Stimulated activated CD4-positive, alpha-beta T cell treated with anti-CD3 and anti-CD28 coated beads, Interleukin-1b, Interleukin-23, amount 100 ng/mL, for 1 hour (primary cell): ENCODE results near the gene SMARCD1.

Experiments
- DNase-seq, 2 donors: peaks; one replicate each; pipeline ENCODE4 v3.0.0-alpha.2; 2020; ENCODE audit warnings: low read depth in 2 of 2

The SMARCD1 gene

DNA sequence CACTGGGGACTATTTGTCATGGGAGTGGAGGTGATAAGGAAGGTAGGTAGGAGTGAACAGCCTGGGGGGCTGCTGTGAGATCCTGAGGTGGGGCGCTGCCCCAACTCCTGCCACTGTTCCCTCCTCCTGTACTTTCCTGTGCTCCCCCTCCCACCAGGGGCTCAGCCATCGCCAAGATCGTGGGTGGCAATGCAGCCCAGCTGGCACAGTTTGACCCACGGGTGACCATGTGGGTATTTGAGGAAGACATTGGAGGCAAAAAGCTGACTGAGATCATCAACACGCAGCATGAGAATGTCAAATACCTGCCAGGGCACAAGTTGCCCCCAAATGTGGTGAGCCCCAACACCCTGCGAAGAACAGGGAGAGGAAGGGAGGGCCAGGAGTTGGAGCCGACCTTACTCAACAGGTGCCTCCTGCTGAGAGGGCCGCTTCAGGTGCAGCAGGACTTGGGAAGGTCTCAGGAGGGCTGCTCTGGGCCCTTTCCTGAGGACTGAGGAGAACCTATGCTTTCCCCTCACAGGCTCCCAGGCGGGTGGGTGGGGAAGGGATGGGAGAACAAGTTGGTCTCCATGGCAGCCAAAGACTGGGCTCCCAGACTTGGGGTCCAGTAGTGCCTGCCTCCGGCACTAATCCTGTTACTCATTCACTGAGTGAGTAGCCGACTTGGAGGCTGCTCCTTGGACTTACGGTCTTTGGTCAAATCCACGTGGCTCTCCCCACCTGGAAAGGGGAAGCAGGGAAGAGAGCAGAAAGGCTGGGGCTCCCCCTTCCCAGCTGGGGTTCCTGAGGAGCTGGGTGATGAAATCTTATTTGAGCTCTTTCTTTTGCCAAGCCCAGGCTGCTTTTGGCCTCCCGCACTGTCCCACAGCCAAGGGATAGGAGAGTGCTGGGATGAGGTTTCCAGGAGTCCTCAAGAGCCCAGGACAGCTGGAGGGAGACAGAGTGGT lies 19.6 kb downstream of the SMARCD1 start:
- no peak for DNase-seq

DNA sequence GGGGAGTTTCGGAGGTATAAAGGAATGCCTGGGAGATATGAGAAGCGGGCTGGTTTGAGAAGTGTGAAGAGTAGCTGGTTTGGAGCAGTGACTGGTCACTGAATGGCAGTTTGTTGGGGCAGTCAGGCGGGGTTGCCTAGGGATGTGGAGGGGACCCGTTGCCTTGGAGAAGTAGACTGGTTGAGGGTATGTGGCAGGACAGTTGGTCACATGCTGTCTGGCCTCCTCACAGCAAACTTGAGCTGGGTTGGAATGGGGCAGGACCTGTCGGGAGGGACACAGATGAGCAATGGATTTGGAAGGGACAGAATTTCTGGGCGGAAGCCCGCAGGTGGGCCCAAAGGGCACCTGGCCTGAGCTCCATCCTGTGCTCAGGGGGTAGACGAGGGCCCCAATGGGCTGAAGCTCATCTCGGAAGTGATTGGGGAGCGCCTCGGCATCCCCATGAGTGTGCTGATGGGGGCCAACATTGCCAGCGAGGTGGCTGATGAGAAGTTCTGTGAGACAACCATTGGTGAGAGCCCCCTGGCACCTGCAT lies 20.8 kb downstream of the SMARCD1 start:
- no peak for DNase-seq

DNA sequence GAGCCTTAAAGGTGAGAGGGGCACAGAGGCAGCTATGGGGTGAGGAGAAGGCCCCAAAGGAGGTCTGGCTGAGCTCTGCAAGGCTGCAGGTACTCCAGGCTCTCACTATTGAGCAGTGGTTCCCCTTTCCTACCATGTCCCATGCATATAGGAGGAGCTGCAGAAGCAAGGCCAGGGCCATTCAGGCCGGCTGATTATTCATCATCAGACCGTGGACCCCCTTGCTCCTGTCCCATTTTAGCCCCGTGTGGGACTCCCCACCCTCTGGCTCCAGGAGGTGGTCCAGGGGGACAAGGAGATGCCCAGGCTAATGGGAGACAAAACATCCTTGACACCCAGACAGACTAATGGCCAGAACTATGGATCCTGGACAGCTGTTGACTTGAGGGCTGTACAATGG lies 21.8 kb downstream of the SMARCD1 start:
- no peak for DNase-seq

DNA sequence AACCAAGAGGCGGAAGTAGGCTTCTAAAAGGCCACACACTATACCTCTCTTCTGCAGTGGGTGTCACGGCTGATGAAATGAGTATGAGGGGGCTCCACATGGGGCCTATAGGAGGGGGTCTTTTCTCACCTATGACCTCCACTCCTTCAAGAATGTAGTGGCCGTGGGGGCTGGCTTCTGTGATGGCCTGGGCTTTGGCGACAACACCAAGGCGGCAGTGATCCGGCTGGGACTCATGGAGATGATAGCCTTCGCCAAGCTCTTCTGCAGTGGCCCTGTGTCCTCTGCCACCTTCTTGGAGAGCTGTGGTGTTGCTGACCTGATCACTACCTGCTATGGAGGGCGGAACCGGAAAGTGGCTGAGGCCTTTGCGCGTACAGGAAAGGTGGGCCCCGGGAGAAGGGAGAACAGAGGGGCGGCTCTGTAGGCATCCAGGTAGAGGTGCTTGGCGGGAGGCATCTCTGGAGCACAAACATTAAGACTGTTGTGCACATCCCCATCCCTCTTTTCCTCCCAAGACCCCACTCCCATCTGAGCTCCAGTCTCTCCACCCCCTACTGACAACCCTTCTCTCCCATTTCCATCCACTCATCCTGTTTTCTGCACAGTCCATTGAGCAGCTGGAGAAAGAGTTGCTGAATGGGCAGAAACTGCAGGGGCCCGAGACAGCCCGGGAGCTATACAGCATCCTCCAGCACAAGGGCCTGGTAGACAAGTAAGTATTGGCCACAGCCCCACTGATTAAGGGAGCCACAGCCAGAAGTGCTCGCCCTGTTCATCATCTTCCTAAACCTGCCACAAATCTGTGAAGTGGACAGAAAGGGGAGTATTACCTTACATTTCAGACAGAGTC lies 22.5 kb downstream of the SMARCD1 start:
- no peak for DNase-seq

DNA sequence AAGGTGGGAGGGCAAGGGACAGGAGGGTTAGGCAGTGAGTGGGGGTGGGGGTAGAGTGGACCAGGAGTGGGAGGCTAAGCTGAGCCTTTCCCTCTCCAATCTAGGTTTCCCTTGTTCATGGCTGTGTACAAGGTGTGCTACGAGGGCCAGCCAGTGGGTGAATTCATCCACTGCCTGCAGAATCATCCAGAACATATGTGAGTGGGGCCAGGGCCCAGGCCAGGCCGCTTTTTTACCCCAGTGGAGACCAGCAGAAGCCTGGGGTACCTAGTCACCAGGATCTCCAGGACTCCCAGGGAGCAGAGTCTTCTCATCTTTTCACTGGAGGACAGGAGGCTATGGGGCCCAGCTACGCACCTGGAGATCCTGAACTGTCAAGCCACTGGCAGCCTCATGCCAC lies 24.2 kb downstream of the SMARCD1 start:
- DNase-seq = no peak

DNA sequence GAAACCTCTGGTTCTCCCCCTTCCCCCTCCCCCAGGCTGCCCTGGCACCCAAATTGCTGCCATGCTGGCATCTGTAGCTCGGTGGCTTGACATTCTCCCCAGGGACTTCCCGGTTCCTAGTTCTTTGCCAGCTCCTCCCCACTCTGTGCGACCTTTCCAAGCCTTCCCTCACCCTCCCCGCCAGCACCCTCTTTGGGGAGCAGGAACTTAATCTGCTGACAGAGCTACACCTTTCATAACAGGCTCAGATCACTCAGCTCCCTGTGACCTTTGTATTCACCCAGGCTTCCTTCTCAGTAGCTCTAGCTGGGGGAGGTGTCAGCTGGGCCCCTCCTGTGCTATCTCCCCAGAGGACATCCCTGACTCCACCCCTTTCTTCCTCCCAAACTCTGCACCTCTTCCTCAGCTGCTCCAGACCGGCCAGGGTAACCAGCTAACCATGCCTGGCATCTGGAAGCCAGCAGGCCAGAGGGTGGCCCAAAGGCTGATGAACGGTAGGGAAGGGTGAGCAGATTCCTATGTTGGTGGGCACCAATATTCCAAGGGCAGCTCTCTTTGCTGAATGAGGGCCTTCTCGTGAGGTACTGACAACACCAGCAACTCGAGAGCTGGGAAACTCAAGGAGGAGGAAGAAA lies 25.1 kb downstream of the SMARCD1 start:
- DNase-seq = no peak

DNA sequence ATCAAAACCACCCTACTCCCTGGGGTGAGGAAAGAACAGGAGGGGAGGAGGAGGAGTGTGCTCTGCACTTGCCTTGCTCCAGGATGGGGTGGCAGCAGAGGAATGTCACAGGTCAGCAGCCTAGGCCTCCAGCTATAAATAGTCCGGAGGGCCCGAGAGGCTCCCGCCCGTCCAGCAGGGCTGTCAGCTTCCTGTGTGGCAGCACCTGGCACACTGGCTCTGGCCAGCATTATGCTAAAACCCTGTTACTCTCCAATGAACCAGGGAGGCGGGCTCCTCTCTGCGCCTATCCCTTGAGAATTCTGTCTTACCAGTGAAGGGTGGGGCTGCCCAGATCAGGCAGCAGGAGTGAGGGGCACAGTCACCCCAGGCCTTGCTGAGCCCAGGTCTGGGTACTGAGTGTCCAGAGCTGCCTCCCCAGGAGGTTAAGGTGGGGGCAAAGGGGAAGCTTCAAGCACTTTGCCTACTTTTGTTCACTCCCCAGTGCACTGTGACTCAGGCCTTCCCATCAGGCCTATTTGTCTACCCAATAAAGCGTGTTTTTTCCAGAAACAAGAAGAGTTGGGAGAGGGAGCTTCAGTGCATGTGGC lies 25.7 kb downstream of the SMARCD1 start:
- DNase-seq = no peak

DNA sequence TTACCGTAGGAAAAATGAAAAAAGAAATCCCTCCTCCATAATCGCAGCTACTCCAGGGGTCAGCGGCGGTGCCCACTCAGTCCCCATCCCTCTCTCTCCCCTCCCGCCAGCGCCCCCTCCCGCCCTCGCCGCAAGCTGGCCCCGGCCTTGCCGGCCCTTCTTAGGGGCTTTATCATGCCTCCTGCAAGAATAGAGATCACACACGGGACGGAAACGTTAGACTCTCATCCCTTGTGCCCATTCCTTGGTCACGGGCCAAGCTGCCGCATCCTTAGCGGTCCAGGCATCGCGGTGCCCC lies 26.2 kb downstream of the SMARCD1 start:
- no peak for DNase-seq

DNA sequence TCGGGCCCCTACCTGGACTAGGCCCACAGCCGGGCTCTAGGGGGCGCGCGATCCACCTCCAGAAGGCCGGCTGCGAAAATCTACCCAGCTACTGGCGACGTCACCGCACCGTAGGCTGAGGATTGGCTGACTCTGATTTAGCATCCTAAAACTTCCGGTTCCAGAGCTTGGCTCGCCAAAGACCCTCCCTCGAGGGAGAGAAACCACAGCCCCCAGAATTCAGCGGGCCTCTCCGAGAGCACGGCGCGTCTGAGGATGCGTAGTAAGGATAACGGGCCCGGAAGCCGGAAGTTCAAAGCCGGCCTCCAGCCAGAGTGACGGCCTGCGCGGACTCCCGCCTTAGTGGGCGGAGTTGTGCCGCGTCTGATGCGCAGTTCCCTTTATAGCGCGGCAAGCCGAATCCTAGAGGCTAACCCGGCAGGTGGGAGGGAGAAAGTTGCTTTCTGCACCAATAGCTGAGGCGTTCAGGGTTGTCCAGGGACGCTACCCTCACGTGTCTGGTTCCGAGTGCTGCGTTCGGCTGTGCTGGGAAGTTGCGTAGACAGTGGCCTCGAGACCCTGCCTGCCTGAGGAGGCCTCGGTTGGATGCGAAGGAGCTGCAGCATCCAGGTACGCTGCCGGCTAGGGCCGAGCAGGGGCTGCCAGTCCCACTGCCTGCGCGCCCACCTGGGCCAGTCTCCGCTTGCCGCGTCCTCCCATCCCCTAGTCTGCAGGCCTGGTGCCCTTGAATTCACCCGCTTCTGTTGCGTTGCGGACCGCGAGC lies 26.7 kb downstream of the SMARCD1 start, which contains the start of gene COX14:
TSS of gene COX14 (plus strand) at position 544 of the 763 bp plus-strand sequence. CDS start 7,808 bp downstream, outside the sequence.
- peak; percentile 96 to 98 for DNase-seq

DNA sequence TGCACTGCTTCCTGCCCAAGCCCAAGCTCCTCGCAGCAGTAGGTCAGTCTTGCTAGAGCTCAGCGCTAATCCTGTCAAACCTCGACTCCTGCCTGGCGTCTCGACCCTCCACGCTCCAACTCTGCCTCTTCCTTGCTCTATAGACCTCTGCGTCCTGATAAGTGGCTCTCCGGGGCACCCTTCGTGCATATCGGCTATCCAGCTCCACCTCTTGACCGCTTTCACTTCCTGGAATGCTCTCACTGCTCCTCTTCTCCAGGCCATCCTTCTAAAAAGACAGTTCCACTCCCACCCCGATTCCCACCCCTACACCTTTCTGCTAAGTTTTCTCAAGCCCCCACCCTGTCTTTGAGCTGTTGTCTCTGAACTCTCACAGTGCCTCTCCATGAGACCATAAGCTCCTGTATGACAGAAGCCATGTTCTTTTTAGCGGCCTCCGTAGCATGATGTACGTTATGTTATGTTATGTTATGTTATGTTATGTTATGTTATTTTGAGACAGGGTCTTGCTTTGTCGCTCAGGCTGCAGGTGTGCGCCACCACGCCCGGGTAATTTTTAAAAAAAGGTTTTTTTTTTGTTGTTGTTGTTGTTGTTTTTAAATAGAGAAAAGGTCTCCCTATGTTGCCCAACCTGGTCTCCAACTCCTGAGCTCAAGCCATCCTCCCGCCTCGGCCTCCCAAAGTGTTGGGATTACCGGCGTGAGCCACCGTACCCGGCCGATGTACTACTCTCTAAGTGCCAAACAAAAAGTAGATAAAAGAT lies 27.5 kb downstream of the SMARCD1 start:
- no peak for DNase-seq

DNA sequence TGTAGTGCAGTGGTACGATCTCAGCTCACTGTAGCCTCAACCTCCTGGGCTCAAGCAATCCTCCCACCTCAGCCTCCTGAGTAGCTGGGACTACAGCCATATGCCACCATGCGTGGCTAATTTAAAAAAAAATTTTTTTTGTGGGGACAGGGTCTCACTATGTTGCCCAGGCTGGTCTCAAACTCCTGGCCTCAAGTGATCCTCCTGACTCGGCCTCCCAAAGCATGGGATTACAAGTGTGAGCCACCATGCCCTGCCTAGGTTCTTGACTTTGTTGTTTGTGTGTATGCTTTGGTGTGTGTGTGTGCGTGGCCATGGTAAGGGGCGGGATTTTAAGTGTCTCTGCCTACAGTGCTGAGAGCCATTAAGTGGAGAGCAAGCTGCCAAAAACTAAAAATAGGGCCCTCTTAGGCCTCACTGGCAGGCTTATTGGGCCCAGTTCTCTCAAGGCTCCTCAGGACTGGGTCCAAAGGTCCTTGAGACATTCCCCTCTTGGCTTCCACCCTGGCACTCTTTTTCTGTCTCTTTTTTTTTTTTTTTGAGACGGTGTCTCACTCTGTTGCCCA lies 32.0 kb downstream of the SMARCD1 start:
- DNase-seq = no peak

DNA sequence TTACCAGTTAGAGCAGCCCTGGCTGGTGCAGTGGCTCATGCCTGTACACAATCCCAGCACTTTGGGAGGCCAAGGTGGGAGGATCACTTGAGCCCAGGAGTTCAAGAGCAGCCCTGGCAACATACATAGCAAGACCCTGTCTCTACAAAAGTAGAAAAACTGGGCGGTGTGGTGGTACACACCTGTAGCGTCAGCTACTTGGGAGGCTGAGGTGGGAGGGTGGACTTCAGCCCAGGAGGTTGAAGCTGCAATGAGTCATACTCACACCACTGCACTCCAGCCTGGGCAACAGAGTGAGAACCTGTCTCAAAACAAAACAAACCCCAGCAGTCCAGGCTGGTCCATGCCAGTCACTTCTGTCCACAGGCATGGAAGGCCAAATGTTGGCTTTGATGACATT lies 34.2 kb downstream of the SMARCD1 start:
- DNase-seq = no peak

DNA sequence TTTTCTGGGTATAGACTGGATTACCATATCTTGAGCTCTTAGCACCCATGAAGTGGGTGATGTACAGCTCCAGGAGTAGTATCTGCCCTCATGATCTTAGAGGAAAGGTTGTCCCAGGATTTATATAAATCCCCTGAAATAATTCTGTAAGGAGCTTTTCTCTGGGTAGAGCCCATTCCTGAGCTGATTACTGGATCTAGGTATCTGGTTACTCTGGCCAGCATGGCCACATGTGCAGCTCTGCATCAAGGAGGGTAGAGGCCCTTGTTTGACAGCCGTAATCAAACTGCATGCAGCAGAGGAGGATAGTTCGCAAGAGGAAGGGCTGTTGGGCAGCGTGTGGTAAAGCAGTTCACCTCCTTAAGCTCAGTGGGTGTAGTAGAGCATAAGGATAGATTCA lies 35.4 kb downstream of the SMARCD1 start:
- no peak for DNase-seq

DNA sequence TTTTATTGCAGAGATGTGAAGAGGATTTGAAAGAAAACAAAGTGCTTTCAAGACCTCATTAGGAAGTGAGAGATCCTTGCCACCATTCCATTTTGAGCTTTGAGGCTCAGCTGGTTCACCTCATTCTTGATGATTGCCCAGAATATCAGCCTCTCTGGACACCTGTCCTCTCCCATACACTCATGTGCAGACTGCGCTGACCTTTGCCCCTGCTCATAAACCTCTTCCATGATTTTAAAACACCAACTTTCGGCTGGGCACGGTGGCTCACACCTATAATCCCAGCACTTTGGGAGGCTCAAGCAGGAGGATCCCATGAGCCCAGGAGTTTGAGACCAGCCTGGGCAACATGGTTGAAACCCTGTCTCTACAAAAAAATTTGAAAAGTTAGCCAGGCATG lies 35.8 kb downstream of the SMARCD1 start:
- no peak for DNase-seq

DNA sequence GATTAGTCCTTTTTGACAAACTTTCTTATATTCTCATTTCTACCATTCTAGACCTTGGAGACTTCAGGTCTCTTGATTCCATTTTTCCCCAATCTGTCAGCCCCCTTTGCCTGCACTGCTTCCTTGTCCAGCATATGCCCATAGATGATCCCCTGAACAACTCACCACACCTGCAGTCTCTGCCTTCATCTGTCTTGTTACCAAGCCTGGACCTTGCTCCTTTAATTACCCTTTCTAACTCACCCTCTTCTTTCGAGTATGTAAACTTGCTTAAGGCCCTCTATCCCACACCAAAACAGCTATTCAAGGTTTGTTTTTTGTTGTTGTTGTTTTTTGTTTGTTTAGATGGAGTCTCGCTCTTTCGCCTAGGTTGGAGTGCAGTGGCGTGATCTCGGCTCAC lies 36.5 kb downstream of the SMARCD1 start:
- DNase-seq = no peak

DNA sequence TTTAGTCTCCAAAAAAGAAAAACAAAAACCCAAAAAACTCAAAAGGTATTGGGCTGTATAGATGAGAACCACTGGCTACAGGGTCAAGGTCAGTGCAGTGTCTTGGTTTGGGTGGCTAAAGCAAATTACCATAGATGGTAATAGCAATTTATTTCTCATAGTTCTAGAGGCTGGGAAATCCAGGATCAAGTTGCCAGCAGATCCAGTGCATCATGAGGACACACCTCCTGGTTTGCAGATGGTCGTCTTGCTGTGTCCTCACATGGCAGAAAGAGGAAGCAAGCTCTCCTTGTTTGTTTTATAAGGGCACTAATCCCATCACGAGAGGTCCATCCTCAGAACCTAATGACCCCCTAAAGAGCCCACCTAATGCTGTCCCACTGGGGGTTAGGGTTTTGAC lies 38.1 kb downstream of the SMARCD1 start:
- no peak for DNase-seq

DNA sequence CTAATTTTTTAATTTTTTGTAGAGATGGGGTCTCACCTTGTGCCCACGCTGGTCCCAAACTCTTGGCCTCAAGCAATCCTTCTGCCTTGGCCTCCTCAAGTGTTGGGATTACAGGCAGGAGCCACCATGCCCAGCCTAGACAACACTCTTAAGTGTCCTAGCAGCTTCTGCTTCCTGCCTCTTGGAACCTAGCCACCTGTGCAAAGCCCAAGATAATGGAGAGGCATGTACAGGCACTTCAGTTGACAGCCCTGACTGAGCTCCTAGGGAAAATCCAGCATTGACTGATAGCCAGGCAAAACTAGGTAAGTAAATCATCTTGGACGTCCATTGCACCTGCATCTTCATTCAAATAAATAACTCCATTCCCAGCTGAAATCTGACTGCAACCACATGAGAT lies 42.4 kb downstream of the SMARCD1 start:
- DNase-seq = no peak

DNA sequence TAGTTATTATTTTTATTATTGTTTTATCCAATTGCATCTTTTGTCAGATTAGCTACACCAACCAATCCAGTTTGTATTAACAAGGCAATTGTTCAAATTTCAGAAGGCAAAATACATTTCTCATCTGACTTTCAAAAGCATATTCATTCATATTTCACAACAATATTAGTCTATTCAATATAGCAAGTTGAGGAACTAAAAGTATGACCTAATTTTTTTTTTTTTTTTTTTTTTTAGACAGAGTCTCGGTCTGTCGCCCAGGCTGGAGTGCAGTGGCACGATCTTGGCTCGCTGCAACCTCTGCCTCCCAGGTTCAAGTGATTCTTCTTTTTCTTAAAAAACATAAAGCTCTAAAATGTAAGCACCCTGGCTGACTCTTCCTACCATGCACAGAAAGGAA lies 44.1 kb downstream of the SMARCD1 start:
- DNase-seq = no peak

DNA sequence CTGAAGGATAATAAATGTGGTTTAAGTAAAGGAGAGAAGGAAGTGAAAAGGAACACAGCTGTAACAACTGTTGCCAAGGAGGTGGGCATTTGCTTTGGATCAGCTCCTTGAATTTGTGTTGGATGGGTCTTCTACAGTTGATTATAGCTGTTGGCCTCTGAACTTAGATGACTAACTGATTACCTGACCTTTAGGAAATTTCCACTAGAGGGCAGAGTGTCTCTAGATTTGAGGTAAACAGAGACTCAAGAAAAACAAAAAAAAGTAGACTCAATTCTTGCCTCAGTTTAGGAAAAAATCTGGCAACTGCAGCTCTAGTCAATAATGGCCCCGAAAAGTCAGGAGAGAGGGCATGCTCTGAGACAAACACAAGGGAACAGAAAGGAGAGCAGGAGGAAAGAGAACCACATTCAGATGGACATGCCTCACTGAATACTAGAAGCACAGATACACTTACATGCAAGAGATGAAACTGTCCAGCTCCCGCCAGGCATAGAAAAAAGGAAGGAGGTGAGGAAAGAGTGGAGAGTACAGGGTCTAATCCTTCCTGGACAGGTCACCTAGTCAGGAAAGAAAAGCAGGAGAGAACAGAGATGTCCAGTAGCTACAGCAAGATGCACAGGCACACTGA lies 47.5 kb downstream of the SMARCD1 start:
- no peak for DNase-seq
